ENCODE results near the gene UNC5C.

DNA sequence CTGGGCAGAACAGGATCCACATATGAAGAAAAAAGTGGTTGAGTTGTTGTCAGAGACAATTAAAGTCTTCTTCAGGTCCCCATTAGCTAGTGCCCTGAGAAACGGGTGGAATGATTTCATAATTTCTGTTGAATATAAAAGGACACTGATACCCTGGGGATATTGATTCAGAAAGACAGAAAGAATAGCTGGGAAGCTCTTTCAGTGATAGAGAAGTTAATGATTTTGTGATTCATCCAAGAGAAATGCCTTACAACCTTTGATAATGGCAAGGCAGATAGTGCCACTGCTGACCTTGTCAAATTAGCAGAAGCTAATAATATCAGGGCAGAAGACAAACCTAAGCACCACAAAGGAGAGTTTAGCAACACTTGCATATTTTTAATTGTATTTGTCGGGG lies 37.9 kb downstream of the UNC5C start:
- TF ChIP-seq POLR2A (IDR thresholded peaks at IDR 0.05) (no peak), POLR2AphosphoS5 (IDR thresholded peaks at IDR 0.05) (no peak)
- TF ChIP-seq, protein P1, sequence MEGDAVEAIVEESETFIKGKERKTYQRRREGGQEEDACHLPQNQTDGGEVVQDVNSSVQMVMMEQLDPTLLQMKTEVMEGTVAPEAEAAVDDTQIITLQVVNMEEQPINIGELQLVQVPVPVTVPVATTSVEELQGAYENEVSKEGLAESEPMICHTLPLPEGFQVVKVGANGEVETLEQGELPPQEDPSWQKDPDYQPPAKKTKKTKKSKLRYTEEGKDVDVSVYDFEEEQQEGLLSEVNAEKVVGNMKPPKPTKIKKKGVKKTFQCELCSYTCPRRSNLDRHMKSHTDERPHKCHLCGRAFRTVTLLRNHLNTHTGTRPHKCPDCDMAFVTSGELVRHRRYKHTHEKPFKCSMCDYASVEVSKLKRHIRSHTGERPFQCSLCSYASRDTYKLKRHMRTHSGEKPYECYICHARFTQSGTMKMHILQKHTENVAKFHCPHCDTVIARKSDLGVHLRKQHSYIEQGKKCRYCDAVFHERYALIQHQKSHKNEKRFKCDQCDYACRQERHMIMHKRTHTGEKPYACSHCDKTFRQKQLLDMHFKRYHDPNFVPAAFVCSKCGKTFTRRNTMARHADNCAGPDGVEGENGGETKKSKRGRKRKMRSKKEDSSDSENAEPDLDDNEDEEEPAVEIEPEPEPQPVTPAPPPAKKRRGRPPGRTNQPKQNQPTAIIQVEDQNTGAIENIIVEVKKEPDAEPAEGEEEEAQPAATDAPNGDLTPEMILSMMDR (IDR thresholded peaks at IDR 0.05 in 8 of 11, conservative IDR thresholded peaks at IDR 0.05 in 3 of 11) = no peak

All from spleen (tissue), 7 donors.